ENCODE measurements around the gene SUPT7L. TPM values are rescaled to one million over a fixed set of nuclear protein-coding genes. Genes with fewer than 3 reads are reported as not detected.

The SUPT7L gene
- polyA plus RNA-seq (30.4 to 39.8 TPM (median 38.5 TPM) in 3 replicates), polyA minus RNA-seq (21.2 to 31.2 TPM (median 31.2 TPM) in 3 replicates)
- polyA plus RNA-seq (2011; ENCODE audit: low read depth), result 9.7 TPM
- 19.8 and 27.1 TPM in 2 replicates for polyA plus RNA-seq (2011; cell fraction: cytosol; rRNA removed)
- polyA plus RNA-seq (2011; cell fraction: nucleus; rRNA removed), result 110 and 119 TPM in 2 replicates
- polyA plus RNA-seq (2012; ENCODE audit: low replicate concordance), result 20.7 and 21.2 TPM in 2 replicates
- polyA minus RNA-seq (2011; cell fraction: cytosol; rRNA and poly(A)+ RNA removed), result 15.7 TPM
- polyA minus RNA-seq (2011; cell fraction: nucleus; rRNA and poly(A)+ RNA removed), result 28.8 and 34.4 TPM in 2 replicates

- dilution Hi-C loops (cut with MboI; ENCODE audit: extremely low pct_ligation_motif_present, low sequenced_read_pairs), result no loop called here
- DNase-seq (ENCODE audit: low read depth, low spot score) (no peak), FAIRE-seq (peak; percentile 77)
- Histone ChIP-seq H3K9me1 (ENCODE audit: control insufficient read depth, extremely low read depth, insufficient read depth, low read length) (no peaks in the 10 kb centered on the region), H3K4me1 (ENCODE audit: control insufficient read depth, extremely low read depth, insufficient read depth, low read length) (peaks cover 19% of the 10 kb centered on the region), H3K4me2 (ENCODE audit: control insufficient read depth, extremely low read depth, insufficient read depth, low read depth, low read length) (peak within 1 kb of the TSS; percentile 95), H3K36me3 (ENCODE audit: control insufficient read depth in 2 of 2, extremely low read depth in 1 of 2, insufficient read depth in 2 of 2, low read length in 2 of 2) (peaks cover 16 to 21% of the 10 kb centered on the region in 2 experiments), H3K79me2 (ENCODE audit: control insufficient read depth, insufficient read depth, low read length) (peaks cover 40% of the 10 kb centered on the region), H3K27ac (ENCODE audit: control insufficient read depth, insufficient read depth, low read length) (peak within 1 kb of the TSS; percentile 96), H3K9ac (ENCODE audit: control insufficient read depth, extremely low read depth, insufficient read depth, low read length) (peak within 1 kb of the TSS; percentile 96), H3K9me3 (ENCODE audit: control insufficient read depth, low read depth, low read length) (no peaks in the 10 kb centered on the region), H2AFZ (ENCODE audit: control insufficient read depth, low read length) (peak within 1 kb of the TSS; percentile 100), H3K4me3 (ENCODE audit: control insufficient read depth in 2 of 3, extremely low read depth in 1 of 3, insufficient read depth in 2 of 3, low read depth in 1 of 3, low read length in 3 of 3) (peak within 1 kb of the TSS; percentile 95 to 97 (median 96)), H4K20me1 (ENCODE audit: control insufficient read depth, extremely low read depth, insufficient read depth, low read length) (no peaks in the 10 kb centered on the region), H3K27me3 (ENCODE audit: control insufficient read depth, extremely low read depth, insufficient read depth, low read length) (no peaks in the 10 kb centered on the region)
- TF ChIP-seq CTCF (optimal IDR thresholded peaks at IDR 0.05 in 1 of 3, IDR thresholded peaks at IDR 0.05 in 1 of 3, conservative IDR thresholded peaks at IDR 0.05 in 1 of 3; ENCODE audit: extremely low read depth in 1 of 3, insufficient read depth in 2 of 3, low read length in 3 of 3) (peak in 1 of 3 experiments; percentile 13), EZH2 (IDR thresholded peaks at IDR 0.05; ENCODE audit: low read length) (no peak)
Measured at GRCh38 chr2:27663285-27664153, at the start of gene SUPT7L, which contains the start of gene SLC4A1AP. Gene SUPT7L (minus strand): TSS chr2:27663614. CDS start chr2:27662192, 1,422 bp downstream. Gene SLC4A1AP (plus strand): TSS chr2:27663889. CDS start chr2:27663915, 26 bp downstream.

GRCh38 chr2:27713201-27713600, 49.8 kb upstream of the SUPT7L start:
- dilution Hi-C loops (cut with MboI; ENCODE audit: extremely low pct_ligation_motif_present, low sequenced_read_pairs), result no loop called here
- FAIRE-seq, result no peak
- no peak for DNase-seq (ENCODE audit: low read depth, low spot score)

More at GRCh38 chr2:27713201-27713600, 49.8 kb upstream of the SUPT7L start:
- peaks cover 30% of the 10 kb centered on the region for H3K4me1 ChIP-seq (ENCODE audit: control insufficient read depth, extremely low read depth, insufficient read depth, low read length)
- H3K4me2 ChIP-seq (ENCODE audit: control insufficient read depth, extremely low read depth, insufficient read depth, low read depth, low read length), result no peak overlapping the region
- no peaks in the 10 kb centered on the region for H3K9me1 ChIP-seq (ENCODE audit: control insufficient read depth, extremely low read depth, insufficient read depth, low read length)
- H3K36me3 ChIP-seq (ENCODE audit: control insufficient read depth in 2 of 2, extremely low read depth in 1 of 2, insufficient read depth in 2 of 2, low read length in 2 of 2), result no peaks in the 10 kb centered on the region
- no peaks in the 10 kb centered on the region for H4K20me1 ChIP-seq (ENCODE audit: control insufficient read depth, extremely low read depth, insufficient read depth, low read length)
- H3K79me2 ChIP-seq (ENCODE audit: control insufficient read depth, insufficient read depth, low read length), result no peaks in the 10 kb centered on the region
- H3K9ac ChIP-seq (ENCODE audit: control insufficient read depth, extremely low read depth, insufficient read depth, low read length), result no peak overlapping the region
- no peaks in the 10 kb centered on the region for H3K9me3 ChIP-seq (ENCODE audit: control insufficient read depth, low read depth, low read length)
- H2AFZ ChIP-seq (ENCODE audit: control insufficient read depth, low read length), result no peak overlapping the region
- TF ChIP-seq CTCF (optimal IDR thresholded peaks at IDR 0.05 in 1 of 3, IDR thresholded peaks at IDR 0.05 in 1 of 3, conservative IDR thresholded peaks at IDR 0.05 in 1 of 3; ENCODE audit: extremely low read depth in 1 of 3, insufficient read depth in 2 of 3, low read length in 3 of 3) (no peak), EZH2 (IDR thresholded peaks at IDR 0.05; ENCODE audit: low read length) (no peak)
- no peak overlapping the region for H3K4me3 ChIP-seq (ENCODE audit: control insufficient read depth in 2 of 3, extremely low read depth in 1 of 3, insufficient read depth in 2 of 3, low read depth in 1 of 3, low read length in 3 of 3)
- H3K27me3 ChIP-seq (ENCODE audit: control insufficient read depth, extremely low read depth, insufficient read depth, low read length), result no peaks in the 10 kb centered on the region
- H3K27ac ChIP-seq (ENCODE audit: control insufficient read depth, insufficient read depth, low read length), result no peak overlapping the region

Data from keratinocyte (primary cell).